Ureter (tissue), 1 donor: ENCODE measurements around the gene CUX1. TPM values are rescaled to one million over a fixed set of nuclear protein-coding genes. Genes with fewer than 3 reads are reported as not detected.
"Not testable (repeated sequence)": the region's sequence is repeated elsewhere in the genome, so short reads cannot be mapped to it uniquely, and the experiment has no call there.

ENCODE experiments used
- DNase-seq: peaks from one replicate; pipeline ENCODE4 v3.0.0-alpha.2; 2020; ENCODE audit warnings: low spot score
- total RNA-seq: library from RNA; stranded (reverse); gene quantifications from one replicate; pipeline ENCODE4 v1.2.4, GENCODE V29; 2023
- donor health status: DM: yes; HTN: yes; CAD: no.

The CUX1 gene
- total RNA-seq, 1 donor from 2014 or later: 103 TPM

DNA sequence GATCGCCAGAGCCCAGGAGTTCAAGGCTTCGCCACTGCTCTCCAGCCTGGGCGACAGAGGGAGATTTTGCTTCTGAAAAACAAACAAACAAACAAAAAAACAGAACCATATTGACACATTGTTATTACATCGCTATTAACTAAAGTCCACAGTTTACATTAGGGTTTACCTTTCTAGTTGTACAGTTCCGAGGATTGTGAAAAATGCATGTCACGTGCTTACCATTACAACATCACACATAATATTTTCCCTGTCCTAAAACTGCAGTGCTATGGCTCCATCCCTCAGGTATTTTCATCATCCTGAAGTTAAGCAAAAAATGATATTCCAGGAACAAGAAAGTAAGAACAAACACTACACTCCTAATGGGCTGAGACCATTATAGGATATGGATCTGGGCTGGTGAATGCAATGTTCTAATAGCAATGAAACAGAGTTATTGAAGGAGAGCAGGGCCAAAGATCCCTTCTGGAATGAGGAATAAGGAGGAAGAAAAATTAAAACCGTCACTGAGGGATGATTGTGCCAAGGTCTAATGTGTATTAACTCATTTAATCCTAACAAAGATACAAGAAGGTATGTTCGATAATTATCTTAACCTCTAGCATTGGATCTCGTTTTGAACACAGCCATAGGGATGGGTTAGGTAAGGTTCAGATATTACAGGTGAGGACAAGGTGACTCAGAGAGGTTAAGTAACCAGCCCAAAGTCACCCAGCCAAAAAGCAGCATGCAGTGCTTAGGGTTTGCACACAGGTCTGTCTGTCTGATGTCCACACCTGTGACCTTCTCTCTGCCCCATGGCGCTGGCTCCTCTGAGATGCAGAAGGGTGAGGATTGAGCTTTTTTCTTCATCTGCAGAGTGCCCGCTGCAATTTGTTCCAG is 14.0 kb upstream of the CUX1 start:
- no peak for DNase-seq

DNA sequence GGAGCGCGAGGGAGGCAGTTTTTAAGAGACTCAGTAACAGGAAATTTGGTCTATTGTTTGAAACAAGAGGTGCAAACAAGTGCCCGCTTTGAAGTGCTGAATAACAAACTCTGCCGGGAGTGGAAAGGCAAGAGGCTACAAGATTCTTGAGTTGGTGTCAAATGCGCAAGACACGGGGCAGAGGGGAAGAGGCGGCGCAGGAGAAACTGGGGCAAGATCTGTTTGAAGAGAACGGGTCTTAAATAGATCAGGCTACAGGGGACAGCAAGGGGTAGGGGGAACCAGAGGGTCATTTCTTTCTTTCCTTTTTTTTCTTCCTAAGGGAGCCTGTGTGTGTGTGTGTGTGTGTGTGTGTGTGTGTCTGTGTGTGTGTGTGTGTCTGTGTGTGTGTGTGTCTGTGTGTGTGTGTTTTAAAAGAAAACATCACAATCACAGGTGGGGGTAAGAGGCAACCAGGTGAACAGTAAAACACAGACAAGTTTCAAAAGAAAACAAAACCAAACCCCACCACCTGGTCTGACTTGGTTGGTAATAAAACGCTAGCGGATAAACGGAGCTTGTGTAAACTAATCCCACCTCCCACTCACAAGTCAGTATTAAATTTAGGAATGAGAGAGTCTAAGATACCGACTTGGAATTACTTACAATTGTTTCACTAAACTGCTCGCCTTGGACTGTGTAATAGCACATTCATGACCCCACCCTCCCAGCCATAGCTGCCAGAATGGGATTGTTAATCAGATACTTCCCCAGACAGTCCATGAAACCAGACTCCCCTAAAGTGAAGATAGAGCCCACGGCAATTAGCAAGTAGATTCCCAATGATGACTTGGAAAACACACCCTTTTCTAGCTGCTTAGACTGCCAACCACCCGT is 13.1 kb upstream of the CUX1 start:
- no peak for DNase-seq

DNA sequence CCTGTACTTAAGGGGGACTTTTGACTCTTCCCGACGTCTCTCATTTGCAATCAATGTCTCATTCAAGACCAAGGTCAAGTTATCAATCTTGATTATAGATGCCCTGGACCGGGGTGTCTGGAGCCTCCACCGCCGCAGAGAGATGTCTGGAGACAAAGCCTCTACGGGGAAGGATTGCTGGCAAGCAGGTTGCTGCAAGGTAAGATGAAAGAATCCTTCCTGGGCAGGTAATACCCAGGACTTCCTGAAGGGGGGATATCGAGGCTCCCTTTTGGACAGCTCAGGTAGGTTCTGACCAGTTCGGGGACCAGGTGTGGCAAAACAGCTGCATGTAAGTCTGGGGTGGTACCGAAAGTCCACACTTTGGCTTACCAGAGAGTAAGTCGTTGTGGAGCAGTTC is 12.5 kb upstream of the CUX1 start:
- no peak for DNase-seq

DNA sequence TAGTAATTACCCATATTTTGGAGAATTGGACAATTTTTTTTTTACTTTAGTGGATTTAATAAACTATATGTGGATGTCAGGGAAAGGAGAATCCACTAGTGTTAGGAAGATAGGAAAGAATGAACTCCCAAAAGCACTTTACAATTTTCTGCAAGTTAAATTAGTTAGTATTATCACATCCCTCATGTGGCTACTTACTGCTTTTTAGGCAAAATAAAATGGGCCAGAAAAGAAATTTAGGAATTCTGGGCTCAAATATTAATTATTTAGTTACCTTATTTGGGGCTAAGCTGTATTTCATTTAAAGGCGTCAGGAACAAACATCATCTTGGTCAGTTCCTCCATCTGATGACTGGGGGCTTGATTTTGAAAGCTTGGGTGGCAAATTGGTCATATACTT is 4.8 kb upstream of the CUX1 start:
- DNase-seq: no peak

DNA sequence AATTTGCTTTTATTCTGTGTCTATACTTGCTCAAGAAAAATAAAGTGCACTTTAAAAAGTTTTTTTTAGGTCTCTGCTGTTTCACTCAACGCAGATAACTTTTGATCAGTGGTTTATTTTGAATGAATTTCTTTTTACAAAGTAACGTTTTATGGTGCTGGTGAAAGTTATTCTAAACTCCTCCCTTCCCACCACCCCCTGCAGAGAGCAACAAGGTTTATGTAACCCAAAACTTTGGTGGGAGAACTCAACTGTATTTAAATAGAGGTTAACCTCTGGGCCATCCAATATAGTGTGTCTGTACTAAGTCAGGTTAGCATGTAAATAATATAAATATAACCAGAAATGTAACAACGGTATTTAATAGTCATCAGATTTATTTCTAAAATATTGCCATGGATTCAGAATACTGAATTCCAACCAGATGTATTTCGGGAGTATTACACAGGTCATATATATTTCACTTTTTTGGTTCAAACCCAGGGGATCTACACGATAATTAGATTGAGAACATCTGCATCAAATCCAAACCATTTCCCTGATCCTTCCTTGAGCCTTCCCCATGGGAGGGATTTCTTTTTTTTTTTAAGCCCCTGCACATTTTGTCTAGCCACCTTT is 3.9 kb upstream of the CUX1 start:
- no peak for DNase-seq

GRCh38 chr7:101814081-101814990 is 3.1 kb upstream of the CUX1 start:
- DNase-seq: peak; percentile 55

- DNase-seq: peak; percentile 49
Observed at GRCh38 chr7:101814991-101815825, 2.2 kb upstream of the CUX1 start.

DNA sequence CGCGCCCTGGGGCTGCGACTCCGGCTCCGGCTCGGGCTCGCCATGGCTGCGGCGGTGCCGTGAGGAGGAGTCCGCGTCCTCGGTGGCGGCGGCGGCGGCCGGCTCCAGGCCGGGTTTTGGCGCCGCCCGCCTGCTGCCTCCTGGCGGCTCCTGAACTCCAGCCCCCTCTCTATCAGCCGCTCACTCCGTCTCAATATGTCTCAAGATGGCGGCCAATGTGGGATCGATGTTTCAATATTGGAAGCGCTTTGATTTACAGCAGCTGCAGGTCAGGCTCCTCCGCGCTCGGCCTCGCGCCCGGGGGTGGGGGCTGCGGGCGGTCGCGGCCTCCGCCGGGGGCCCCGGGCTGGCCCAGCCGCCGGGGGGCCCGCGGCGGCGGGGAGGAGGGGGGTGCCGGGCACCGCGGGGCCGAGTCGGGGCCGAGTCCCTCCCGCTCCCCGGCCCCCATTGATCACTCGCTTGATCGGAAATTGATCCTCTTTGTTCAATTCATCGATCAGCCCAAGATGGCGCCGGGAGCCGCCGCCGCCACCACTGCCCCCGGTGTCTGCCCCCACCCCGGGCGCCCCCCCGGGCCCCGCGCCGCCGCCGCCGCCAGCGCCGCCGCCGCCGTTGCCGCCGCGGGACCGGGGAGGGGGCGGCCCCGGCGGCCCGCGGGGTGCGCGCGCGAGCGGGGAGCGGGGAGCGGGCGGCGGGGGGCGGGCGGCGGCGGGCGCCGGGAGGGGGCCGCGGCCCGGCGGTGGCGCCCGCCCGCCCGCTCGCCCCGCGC is 1.4 kb upstream of the CUX1 start:
- DNase-seq: peak; percentile 66

DNA sequence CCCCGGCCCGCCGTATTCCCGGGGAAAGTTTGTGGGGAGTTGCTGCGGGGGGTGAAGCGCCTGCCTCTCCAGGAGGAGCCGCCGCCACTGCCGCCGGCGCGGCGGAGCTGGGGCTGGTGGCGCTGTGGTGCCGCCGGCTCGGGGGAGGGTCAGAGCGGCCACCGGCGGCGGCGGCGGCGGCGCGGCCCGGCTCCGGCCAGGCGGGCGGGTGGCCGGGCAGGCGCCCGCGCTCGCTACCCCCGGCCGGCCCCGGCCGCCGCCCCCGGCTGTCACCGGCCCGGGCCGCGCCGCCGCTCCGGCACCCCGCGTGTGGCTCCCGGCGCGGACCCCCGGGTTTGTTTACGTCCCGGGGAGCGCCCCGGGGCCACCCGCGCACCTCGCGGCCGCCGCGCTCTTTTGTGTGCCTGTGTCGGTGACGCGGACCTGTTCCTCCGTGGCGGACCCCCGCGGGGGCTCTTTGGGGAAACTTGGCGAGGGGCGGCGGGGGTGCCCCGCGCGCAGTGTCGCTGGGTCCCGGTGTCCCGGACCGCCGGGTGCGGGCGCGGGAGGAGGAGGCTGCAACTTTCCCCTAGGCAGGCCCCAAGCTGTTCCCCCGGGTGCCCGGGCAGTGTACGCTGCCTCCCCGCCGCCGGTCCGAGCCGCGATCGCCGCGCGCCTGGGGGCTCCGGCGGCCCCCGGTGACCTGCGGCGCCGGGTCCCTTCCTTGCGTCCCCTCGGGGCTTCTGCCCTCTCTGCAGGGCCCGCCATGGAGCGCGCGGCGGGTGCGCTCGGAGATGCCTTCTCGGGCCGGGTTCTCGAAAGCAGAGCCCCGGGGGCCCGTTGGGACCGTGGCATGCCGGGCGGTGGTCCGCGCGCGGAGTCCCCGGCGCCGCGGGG is 593 bp upstream of the CUX1 start:
- DNase-seq: no peak

DNA sequence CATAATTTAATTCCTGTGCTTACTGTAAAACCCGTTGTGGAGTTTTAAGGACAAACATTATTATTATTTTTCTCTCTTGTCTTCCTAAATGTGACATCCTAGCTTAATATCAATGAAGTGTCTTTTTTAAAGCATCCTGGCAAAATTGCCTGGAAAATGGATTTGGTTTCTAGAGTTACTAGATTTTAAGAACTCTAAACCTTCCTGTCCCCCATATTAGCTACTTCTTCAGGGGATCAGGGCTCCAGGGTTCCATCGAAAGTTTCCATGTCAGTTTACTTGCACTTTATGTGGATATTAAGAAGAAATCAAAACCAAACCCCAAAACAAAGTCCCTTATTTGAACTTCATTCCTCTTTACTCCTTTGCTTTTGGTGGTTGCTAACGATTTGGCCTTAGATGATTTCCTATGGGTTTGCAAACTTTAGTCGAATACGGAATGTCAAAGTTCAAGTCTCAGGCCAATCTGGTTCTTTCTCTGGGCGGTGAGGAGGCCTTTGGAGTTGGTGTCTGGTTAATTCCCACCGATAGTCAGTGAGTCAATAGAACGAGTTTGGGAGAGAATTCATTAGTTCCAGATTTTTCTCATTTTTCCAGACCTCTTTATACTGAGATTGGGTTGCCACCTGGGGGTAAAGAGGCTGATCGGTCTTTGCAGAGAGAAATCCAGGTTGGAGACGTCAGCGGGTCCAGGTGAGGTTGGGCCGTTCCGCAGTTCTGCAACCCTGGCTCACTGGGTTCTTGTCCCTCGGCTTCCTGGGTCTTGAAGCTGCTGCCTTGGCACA is 1.1 kb downstream of the CUX1 start:
- no peak for DNase-seq

- DNase-seq: no peak
Observed at GRCh38 chr7:101819183-101819582, 1.8 kb downstream of the CUX1 start.

DNA sequence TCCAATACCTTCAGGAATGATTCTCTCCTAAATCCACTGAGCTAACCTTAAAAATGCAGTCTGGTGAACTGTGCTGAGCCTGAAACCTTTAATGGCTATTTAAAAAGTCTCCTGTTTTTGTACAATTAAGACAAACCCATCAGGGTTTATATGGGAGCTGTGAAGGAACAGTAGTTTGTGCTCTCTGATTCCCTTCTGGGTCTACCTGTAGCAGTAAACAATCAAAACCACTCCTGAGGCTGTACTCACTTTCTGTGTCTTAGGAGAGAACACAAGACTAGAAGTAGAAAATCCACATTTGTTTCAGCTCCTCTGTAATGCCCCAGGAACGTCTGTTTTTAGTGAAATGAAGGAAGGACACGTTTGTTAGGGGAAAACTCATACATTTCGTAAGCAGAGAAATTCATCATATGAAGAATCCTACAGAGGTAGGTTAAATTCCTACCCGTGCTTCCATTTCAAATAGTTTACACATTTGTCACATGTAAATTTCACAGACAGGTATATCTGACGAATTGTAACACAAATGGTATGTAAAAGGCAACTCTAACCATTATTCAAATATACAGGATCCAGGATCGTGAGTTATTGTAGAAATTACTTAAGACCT is 2.6 kb downstream of the CUX1 start:
- no peak for DNase-seq

- DNase-seq: no peak
Observed at GRCh38 chr7:101820703-101821102, 3.3 kb downstream of the CUX1 start.

DNA sequence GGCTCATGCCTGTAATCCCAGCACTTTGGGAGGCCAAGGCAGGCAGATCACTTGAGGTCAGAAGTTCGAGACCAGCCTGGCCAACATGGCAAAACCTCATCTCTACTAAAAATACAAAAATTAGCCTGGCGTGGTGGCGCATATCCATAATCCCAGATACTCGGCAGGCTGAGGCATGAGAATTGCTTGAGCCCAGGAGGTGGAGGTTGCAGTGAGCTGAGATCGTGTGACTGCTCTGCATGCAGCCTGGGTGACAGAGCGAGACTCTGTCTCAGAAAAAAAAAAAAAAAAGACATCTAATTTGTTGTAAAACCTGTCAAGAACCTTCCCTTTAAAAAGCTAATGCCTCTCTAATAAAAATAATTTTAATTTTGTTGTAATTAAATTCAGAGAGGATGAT is 5.2 kb downstream of the CUX1 start:
- DNase-seq: not testable (repeated sequence)

- no peak for DNase-seq
Observed at GRCh38 chr7:101823096-101823495, 5.7 kb downstream of the CUX1 start.

DNA sequence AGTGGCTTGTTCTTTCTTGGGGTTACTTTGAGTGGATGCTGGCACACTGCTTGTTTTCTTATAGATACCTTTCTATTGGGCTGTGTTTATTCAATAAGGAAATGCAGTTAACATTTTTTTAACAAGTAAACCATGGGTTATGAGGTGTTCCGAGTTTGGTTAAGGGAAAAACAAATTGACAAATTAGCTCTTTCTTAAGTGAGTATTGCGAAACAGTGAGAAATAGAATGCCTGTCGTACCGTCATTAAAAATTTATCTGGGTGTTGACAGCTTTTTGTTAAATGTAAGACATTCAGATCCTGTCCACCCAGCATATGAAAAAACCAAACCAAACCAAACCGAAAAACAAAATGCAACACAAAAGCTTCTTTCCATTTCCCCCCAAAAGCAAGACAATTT is 6.2 kb downstream of the CUX1 start:
- DNase-seq: no peak

DNA sequence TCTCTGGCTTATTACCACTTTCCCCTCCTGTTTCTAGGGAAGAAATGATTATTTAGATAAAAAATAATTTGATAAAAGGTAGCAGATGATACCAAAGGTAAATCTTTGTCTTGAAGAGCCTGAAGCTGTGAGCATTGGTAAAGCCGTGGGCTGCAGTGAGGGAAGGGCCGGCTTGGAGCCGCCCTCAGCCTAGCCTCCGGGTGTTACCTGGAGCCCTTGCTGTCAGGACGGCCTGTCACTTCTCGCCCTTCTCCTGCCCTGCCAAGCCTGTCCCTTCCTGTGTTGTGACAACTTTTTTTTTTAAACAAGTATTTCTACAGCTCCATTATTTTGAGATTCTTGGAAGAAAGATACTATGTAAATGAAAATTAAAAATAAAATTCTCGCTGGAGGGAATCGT is 7.0 kb downstream of the CUX1 start:
- DNase-seq: no peak
